Stimulated activated CD4-positive, alpha-beta T cell treated with anti-CD3 and anti-CD28 coated beads, Interleukin-4, amount 100 ng/mL, for 4 hours (primary cell): ENCODE measurements around the gene CERS1.
"Not testable (repeated sequence)": the region's sequence is repeated elsewhere in the genome, so short reads cannot be mapped to it uniquely, and the experiment has no call there.

Experiments used
- DNase-seq, 2 experiments: peaks; one replicate each; pipeline ENCODE4 v3.0.0-alpha.2; 2020

The CERS1 gene

DNA sequence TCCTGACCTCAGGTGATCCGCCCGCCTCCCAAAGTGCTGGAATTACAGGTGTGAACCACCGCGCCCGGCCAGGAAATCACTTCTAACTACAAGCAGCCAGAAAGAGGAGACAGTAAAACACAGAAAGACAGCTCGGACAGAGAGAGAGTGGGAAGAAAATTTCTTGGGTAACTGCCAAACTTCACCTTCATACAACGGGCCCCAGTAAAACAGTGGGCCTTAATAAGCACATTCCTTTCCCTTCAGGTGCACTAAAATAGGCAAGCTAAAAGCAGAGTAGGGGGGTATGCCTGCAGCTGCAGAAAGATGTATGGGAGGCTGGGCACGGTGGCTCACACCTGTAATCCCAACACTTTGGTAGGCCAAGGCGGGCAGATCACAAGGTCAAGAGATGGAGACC is 21.6 kb upstream of the CERS1 start:
- not testable (repeated sequence) for DNase-seq

- DNase-seq = peak; percentile 23 to 24
These were observed 19.7 kb upstream of the CERS1 start for GRCh38 chr19:18915639-18916038.

DNA sequence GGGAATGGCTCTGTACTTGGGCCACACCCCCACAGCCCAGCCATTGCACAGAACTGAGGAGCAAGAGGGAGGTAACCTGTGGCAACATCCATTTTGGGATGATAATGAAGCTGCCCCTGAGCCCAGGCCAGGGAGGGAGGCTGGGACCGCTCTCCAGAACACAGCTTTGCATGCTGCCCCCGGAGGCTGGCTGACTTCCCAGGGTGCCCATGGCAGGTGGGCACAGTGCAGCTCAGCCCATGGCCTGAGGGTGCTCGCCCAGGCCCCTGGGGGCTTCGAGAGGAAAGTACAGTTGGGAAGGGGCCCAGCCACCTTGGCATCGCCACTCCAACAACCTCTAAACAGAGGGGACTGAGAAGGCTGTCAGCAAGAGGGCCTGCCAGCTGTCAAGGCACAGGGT is 17.5 kb upstream of the CERS1 start:
- no peak for DNase-seq

- no peak for DNase-seq
These were observed 17.0 kb upstream of the CERS1 start for GRCh38 chr19:18912933-18913332.

- no peak for DNase-seq
These were observed 15.0 kb upstream of the CERS1 start for GRCh38 chr19:18910801-18911436.

GRCh38 chr19:18910010-18910409 is 14.1 kb upstream of the CERS1 start:
- no peak for DNase-seq

DNA sequence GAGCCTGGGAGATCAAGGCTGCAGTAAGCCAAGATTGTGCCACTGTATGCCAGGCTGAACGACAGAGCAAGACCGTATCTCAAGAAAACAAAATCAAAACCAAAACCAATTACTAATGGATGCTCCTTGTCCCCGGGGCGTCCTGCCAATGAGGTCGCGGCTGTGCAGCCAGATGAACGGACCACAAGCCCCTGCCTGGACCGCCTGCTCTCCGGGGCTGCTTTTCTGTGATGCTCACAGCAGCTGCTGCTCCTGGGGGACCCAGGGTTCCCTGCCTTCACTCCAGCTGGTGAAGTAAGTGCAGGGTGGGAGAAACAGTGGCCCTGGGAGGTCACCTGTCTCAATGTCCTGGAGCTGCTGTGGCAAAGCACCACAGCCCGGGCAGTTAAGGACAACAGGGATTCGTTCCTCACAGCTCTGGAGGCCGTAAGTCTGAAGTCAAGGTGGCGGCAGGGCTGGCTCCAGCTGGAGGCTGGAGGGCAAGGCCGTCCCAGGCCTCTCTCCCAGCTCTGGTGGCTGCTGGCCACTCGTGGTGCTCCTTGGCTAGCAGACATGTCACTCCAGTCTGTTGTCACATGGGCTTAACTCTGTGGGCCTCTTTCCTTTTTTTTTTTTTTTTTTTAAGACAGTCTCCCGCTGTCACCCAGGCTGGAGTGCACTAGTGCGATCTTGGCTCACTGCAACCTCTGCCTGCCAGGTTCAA is 13.1 kb upstream of the CERS1 start:
- DNase-seq = no peak

GRCh38 chr19:18906605-18907519 is 10.9 kb upstream of the CERS1 start:
- DNase-seq = no peak

- no peak for DNase-seq
These were observed 9.7 kb upstream of the CERS1 start for GRCh38 chr19:18905513-18906236.

- DNase-seq = no peak
These were observed 9.1 kb upstream of the CERS1 start for GRCh38 chr19:18905058-18905456.

DNA sequence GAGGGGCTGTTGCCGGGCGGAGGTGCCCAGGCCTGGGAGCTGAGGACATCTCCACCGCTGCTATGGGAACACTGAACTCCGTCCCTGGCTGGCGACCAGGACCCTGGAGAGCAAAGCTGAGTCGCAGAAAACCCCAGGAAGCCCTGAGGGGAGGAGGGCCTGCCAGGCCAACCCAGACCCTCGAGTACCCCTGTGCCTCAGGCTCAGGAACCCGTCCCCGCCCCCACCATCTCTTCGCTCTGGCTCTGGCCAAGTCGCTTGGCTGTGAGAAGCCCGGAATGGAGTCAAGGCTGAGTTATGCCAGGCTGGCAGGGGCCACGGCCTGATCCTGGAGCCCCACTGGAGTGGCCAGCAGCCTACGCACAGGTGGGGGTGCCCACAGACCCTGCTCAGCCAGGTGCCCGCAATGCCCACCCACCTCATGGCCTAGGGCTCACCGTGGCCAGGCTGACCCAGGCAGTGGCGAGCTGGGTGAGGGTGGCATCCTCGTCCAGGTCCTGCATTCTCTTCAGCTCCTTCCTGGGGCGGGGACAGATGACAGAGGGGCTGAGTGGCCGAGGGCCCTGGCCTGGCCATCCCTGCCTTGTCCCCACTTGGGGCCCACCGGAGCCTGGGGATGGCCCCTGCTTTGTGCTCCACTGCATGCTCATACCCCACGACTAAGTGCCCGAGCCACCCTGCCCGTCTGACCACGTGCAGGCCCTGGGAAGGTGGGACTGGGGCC is 8.5 kb upstream of the CERS1 start:
- no peak for DNase-seq

GRCh38 chr19:18903156-18904037 is 7.4 kb upstream of the CERS1 start:
- DNase-seq = no peak

DNA sequence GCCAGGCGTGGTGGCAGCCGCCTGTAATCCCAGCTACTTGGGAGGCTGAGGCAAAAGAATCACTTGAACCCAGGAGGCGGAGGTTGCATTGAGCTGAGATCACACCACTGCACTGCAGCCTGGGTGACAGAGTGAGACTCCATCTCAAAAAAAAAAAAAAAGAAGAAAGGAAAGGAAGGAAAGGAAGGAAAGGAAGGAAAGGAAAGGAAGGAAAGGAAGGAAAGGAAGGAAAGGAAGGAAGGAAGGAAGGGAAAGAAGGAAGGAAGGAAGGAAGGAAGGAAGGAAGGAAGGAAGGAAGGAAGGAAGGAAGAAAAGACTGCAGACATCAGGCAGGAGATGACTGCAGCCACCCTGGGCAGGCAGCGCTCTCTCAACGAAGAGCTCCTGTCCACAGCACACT is 6.6 kb upstream of the CERS1 start:
- not testable (repeated sequence) for DNase-seq

DNA sequence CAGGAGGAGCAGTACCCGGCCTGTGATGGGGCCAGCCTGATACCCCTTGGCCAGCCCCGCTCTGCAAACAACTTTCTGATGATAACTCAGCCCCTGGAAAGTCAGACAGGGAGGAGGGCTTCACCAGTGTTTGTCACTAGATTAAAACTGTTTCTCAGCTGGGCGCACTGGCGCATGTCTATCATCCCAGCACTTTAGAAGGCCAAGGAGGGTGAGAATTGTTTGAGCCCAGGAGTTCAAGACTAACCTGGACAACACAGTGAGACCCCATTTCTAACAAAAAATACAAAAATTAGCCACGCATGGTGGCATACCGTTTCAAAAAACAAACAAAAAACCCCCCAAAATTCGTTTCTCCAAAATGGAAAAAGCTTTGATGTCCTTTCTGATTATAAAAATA is 5.5 kb upstream of the CERS1 start:
- no peak for DNase-seq

DNA sequence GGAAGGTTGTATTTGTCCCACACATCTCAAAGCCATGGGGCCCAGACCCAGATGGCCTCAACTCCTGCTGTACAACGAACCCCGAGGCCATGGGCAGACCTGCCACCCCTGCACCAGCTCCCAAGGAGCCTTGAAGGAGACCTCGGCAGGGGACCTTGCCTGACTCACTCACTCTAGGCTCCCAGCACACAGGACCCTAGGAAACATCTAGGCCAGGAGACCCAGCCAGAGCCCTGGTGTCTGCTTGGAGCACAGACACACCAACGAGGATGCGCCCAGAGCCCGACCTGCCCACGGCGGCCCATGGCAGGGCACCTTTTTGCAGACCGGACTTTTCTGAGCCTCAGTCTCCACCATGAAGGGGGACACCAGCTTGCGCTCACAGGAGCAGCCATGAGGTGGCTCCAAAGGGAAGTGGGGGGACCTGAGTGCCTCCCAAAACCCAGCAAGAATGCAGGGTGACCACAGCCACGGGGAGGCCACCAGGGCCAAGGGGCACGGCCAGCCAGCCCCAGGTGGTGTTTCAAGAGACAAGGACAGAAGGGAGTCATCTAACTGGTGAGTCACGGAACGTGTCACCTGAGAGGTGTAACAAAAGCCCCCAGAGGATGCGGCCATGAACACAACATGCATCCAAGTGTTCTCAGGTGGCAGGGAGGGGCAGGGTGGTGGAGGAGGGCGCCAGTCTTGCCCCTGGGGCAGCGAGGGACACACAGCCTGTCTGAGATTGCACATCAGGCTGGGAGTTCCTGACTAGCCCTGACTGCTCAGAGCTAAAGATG is 4.9 kb upstream of the CERS1 start:
- no peak for DNase-seq

- DNase-seq = no peak
These were observed 3.9 kb upstream of the CERS1 start for GRCh38 chr19:18899624-18900560.

- no peak for DNase-seq
These were observed 2.9 kb upstream of the CERS1 start for GRCh38 chr19:18898607-18899408.

DNA sequence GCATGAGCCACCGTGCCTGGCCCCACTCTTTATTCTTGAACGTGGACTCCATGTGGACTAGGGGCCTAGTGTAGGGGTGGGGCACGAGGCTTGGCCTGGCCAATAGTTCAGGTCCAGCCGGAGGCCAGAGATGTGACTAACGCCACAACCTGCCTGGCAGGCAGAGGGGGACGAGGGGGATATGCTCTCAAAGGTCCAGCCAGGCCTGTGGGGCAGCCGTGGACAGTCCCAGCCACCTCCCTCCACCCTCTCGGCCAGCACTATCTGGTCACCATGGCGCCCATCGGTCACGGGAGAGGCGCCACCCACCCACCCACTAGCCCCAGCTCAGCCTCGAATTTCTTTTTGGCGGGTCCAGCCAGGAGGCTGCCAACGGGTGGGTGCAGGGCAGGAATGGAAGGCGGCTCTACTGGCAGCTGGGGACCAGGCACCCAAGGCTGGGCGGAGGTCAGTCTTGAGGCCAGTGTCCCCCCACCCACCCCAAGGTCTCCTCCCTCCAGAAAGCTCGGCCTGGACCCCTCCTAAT is 2.2 kb upstream of the CERS1 start:
- DNase-seq = no peak
